Esophagus (tissue), 2 donors: ENCODE results near the gene CPLANE2. TPM values are rescaled to one million over a fixed set of nuclear protein-coding genes. Genes with fewer than 3 reads are reported as not detected.
"Not testable (repeated sequence)": the region's sequence is repeated elsewhere in the genome, so short reads cannot be mapped to it uniquely, and the experiment has no call there.

Experiments
- H3K27ac ChIP-seq, 2 donors: one replicate each; pipeline ENCODE4 v1.5.1; 2013; ENCODE audit warnings: low read depth in 2 of 2, mild to moderate bottlenecking in 2 of 2, inconsistent platforms in 1 of 2, low read length in 1 of 2, moderate library complexity in 1 of 2
- H3K27me3 ChIP-seq, 2 donors: one replicate each; pipeline ENCODE4 v1.6.1; 2013; ENCODE audit warnings: low read length in 2 of 2, control low read depth in 1 of 2, mild to moderate bottlenecking in 1 of 2; ENCODE audit not compliant: insufficient read depth in 2 of 2, control insufficient read depth in 1 of 2
- H3K36me3 ChIP-seq, 2 donors: one replicate each; pipeline ENCODE4 v1.6.1; 2013; ENCODE audit warnings: low read length in 1 of 2; ENCODE audit not compliant: control insufficient read depth in 2 of 2, insufficient read depth in 2 of 2
- H3K4me1 ChIP-seq, 2 donors: one replicate each; pipeline ENCODE4 v1.6.1; 2013; ENCODE audit warnings: low read length in 1 of 2; ENCODE audit not compliant: control insufficient read depth in 2 of 2, insufficient read depth in 2 of 2
- H3K4me3 ChIP-seq, 2 donors: one replicate each; pipeline ENCODE4 v1.5.1; 2013; ENCODE audit warnings: low read length in 2 of 2, mild to moderate bottlenecking in 2 of 2, low read depth in 1 of 2, moderate library complexity in 1 of 2
- H3K9me3 ChIP-seq, 2 donors: one replicate each; pipeline ENCODE4 v1.6.1; 2013; ENCODE audit warnings: mild to moderate bottlenecking in 2 of 2, low read depth in 1 of 2, low read length in 1 of 2, moderate library complexity in 1 of 2; ENCODE audit not compliant: control insufficient read depth in 2 of 2, insufficient read depth in 1 of 2
- WGBS, 2 donors: extraction: QIAGEN DNeasy Blood & Tissue Kit; methylation state at CpG; one replicate each; pipeline ENCODE4 v1.1.7; 2013; 5-methylcytosine and 5-hydroxymethylcytosine counted together
- polyA plus RNA-seq, 2 donors: library from polyadenylated mRNA; stranded (reverse); fragments of 200-250 nt; gene quantifications; one replicate each; pipeline ENCODE4 v1.2.3, GENCODE V29; 2013
- donor health status: healthy with polysubstance abuse.
- donor health status: Bipolar disorder and iron deficiency.

CPLANE2 gene
- polyA plus RNA-seq, 2 donors: 3.2 to 4.1 TPM

GRCh38 chr1:16260814-16261213, 23.8 kb upstream of the CPLANE2 start:
- WGBS, 2 donors: 64 to 82% methylated on average over 1 of the region's 1 CpG
- H3K27ac ChIP-seq: no peak overlapping the region
- no peaks in the 10 kb centered on the region for H3K4me1 ChIP-seq
- no peak overlapping the region for H3K4me3 ChIP-seq
- H3K9me3 ChIP-seq: no peaks in the 10 kb centered on the region
- H3K27me3 ChIP-seq: no peaks in the 10 kb centered on the region
- H3K36me3 ChIP-seq: peaks cover 0 to 2% of the 10 kb centered on the region in 2 donors

- peaks cover 0 to 5% of the 10 kb centered on the region in 2 donors for H3K36me3 ChIP-seq
- H3K9me3 ChIP-seq: no peaks in the 10 kb centered on the region
- H3K27me3 ChIP-seq: no peaks in the 10 kb centered on the region
- no peak overlapping the region for H3K27ac ChIP-seq
- no peak overlapping the region for H3K4me3 ChIP-seq
- no peaks in the 10 kb centered on the region for H3K4me1 ChIP-seq
- 95 to 98% methylated on average over 9 of the region's 9 CpGs for WGBS, 2 donors
Measured at GRCh38 chr1:16258591-16259135, 21.7 kb upstream of the CPLANE2 start.

- Histone ChIP-seq H3K9me3 (no peaks in the 10 kb centered on the region), H3K36me3 (peaks cover 0 to 7% of the 10 kb centered on the region in 2 donors), H3K4me3 (no peak overlapping the region), H3K27ac (no peak overlapping the region), H3K27me3 (no peaks in the 10 kb centered on the region), H3K4me1 (no peaks in the 10 kb centered on the region)
- WGBS, 2 donors: 97% methylated on average over 3 of the region's 3 CpGs
Measured at GRCh38 chr1:16257968-16258367, 21.0 kb upstream of the CPLANE2 start.

GRCh38 chr1:16257556-16257955, 20.6 kb upstream of the CPLANE2 start:
- not testable (repeated sequence) for H3K36me3 ChIP-seq, H3K9me3 ChIP-seq, H3K4me3 ChIP-seq, H3K4me1 ChIP-seq, H3K27me3 ChIP-seq, H3K27ac ChIP-seq
- WGBS, 2 donors: 92 to 95% methylated on average over 3 of the region's 3 CpGs

GRCh38 chr1:16256478-16256877, 19.5 kb upstream of the CPLANE2 start:
- Histone ChIP-seq H3K9me3 (no peaks in the 10 kb centered on the region), H3K27ac (no peak overlapping the region), H3K4me1 (no peaks in the 10 kb centered on the region), H3K27me3 (no peaks in the 10 kb centered on the region), H3K36me3 (peaks cover 7 to 8% of the 10 kb centered on the region in 2 donors), H3K4me3 (no peak overlapping the region)
- 81 to 84% methylated on average over 4 of the region's 4 CpGs for WGBS, 2 donors

GRCh38 chr1:16254263-16254928, 17.4 kb upstream of the CPLANE2 start:
- Histone ChIP-seq H3K4me3 (no peak overlapping the region), H3K4me1 (no peaks in the 10 kb centered on the region), H3K36me3 (peaks cover 11 to 17% of the 10 kb centered on the region in 2 donors), H3K27me3 (no peaks in the 10 kb centered on the region), H3K27ac (no peak overlapping the region), H3K9me3 (no peaks in the 10 kb centered on the region)
- 69 to 70% methylated on average over 4 of the region's 4 CpGs for WGBS, 2 donors

- WGBS, 2 donors: 76 to 82% methylated on average over 5 of the region's 5 CpGs
- H3K4me3 ChIP-seq: no peak overlapping the region
- H3K9me3 ChIP-seq: no peaks in the 10 kb centered on the region
- H3K27me3 ChIP-seq: no peaks in the 10 kb centered on the region
- peaks cover 0 to 5% of the 10 kb centered on the region in 2 donors for H3K4me1 ChIP-seq
- peak overlapping the region; percentile 30 to 61 for H3K27ac ChIP-seq
- peaks cover 11 to 17% of the 10 kb centered on the region in 2 donors for H3K36me3 ChIP-seq
Measured at GRCh38 chr1:16253332-16253922, 16.4 kb upstream of the CPLANE2 start.

GRCh38 chr1:16252912-16253311, 15.9 kb upstream of the CPLANE2 start:
- 79 to 84% methylated on average over 2 of the region's 2 CpGs for WGBS, 2 donors
- Histone ChIP-seq H3K36me3 (peaks cover 11 to 17% of the 10 kb centered on the region in 2 donors), H3K4me1 (peaks cover 0 to 7% of the 10 kb centered on the region in 2 donors), H3K27ac (no peak overlapping the region), H3K4me3 (no peak overlapping the region), H3K9me3 (no peaks in the 10 kb centered on the region), H3K27me3 (no peaks in the 10 kb centered on the region)

GRCh38 chr1:16251381-16251780, 14.4 kb upstream of the CPLANE2 start:
- 82 to 90% methylated on average over 10 of the region's 10 CpGs for WGBS, 2 donors
- Histone ChIP-seq H3K36me3 (peaks cover 11 to 21% of the 10 kb centered on the region in 2 donors), H3K27me3 (no peaks in the 10 kb centered on the region), H3K4me1 (peaks cover 0 to 7% of the 10 kb centered on the region in 2 donors), H3K9me3 (no peaks in the 10 kb centered on the region), H3K4me3 (no peak overlapping the region), H3K27ac (peak overlapping the region; percentile 16 to 77)
